B cell (primary cell): ENCODE measurements around the gene KRT39. TPM values are rescaled to one million over a fixed set of nuclear protein-coding genes. Genes with fewer than 3 reads are reported as not detected.

Experiments used
- ATAC-seq: fragments of 200-7000 bp; cut with Tn5 transposase; one replicate; pipeline ENCODE4 v1.10.0; 2021; ENCODE audit warnings: low read depth, mild to moderate bottlenecking, moderate number of reproducible peaks, moderate library complexity
- CTCF ChIA-PET: fragments of 350-600 bp; sonication (Branson Sonifier 250); formaldehyde crosslinking; loops from one replicate; lab custom pipeline; 2021; ENCODE audit warnings: antibody characterized with exemption, inconsistent platforms; lab: Charles Lee
- POLR2A ChIA-PET: fragments of 350-600 bp; sonication (Branson Sonifier 250); formaldehyde crosslinking; loops from one replicate; lab custom pipeline; 2021; ENCODE audit warnings: antibody characterized with exemption; lab: Charles Lee
- DNase-seq: peaks from one replicate; pipeline ENCODE4 v3.0.0; 2013
- H2AFZ ChIP-seq: 2 replicates; pipeline ENCODE4 v1.6.1; 2012; ENCODE audit warnings: mild to moderate bottlenecking, low read depth, low read length; ENCODE audit not compliant: insufficient read depth, poor library complexity, severe bottlenecking
- H3K27ac ChIP-seq, 2 donors: 1 replicate in 1 of 2; 2 replicates in 1 of 2; pipeline ENCODE4 v1.5.1; 2012 to 2013; ENCODE audit warnings: low read length in 2 of 2, mild to moderate bottlenecking in 2 of 2, moderate library complexity in 1 of 2
- H3K27me3 ChIP-seq, 4 experiments: fragments of 200-600 bp in 1 of 4; sonication (generic) in 1 of 4; replicated peaks in 1 of 4; 1 replicate in 2 of 4; 2 replicates in 2 of 4; pipeline versions ENCODE4 v1.6.1 to v1.7.0; 2013 to 2016; ENCODE audit warnings: low read length in 3 of 4, mild to moderate bottlenecking in 2 of 4, mixed read lengths in 1 of 4, moderate library complexity in 1 of 4; ENCODE audit not compliant: insufficient read depth in 4 of 4, control insufficient read depth in 3 of 4; ENCODE audit errors: control extremely low read depth in 1 of 4
- H3K36me3 ChIP-seq, 2 experiments: replicated peaks in 1 of 2; 1 replicate in 1 of 2; 2 replicates in 1 of 2; pipeline versions ENCODE4 v1.6.1 to v1.7.1; 2013; ENCODE audit warnings: low read length in 1 of 2; ENCODE audit not compliant: insufficient read depth in 2 of 2, control insufficient read depth in 1 of 2; ENCODE audit errors: control extremely low read depth in 1 of 2, extremely low read depth in 1 of 2
- H3K4me1 ChIP-seq, 2 donors: fragments of 200-600 bp in 1 of 2; sonication (generic) in 1 of 2; 1 replicate in 1 of 2; 2 replicates in 1 of 2; pipeline versions ENCODE4 v1.5.1 to v1.6.1; 2013 to 2017; ENCODE audit warnings: low read length in 2 of 2; ENCODE audit not compliant: control insufficient read depth in 2 of 2, insufficient read depth in 2 of 2
- H3K4me2 ChIP-seq: replicated peaks from 2 replicates; pipeline ENCODE3; 2012; ENCODE audit warnings: mild to moderate bottlenecking, low read depth, low read length; ENCODE audit not compliant: poor library complexity, severe bottlenecking
- H3K4me3 ChIP-seq, 5 experiments: fragments of 200-600 bp in 1 of 5; sonication (generic) in 1 of 5; 1 replicate in 3 of 5; 2 replicates in 2 of 5; pipeline versions ENCODE4 v1.5.1 to v1.7.0; 2011 to 2016; ENCODE audit warnings: low read length in 4 of 5, mild to moderate bottlenecking in 4 of 5, low read depth in 2 of 5, control low read depth in 1 of 5, moderate library complexity in 1 of 5; ENCODE audit not compliant: insufficient read depth in 1 of 5; ENCODE audit errors: control extremely low read depth in 1 of 5, extremely low read depth in 1 of 5
- H3K79me2 ChIP-seq: fragments of 200-600 bp; sonication (generic); one replicate; pipeline ENCODE4 v1.6.0; 2016; ENCODE audit warnings: low read length; ENCODE audit not compliant: control insufficient read depth, insufficient read depth
- H3K9ac ChIP-seq: fragments of 200-600 bp; sonication (generic); 2 replicates; pipeline ENCODE4 v1.6.1; 2017; ENCODE audit warnings: mild to moderate bottlenecking, low read length, moderate library complexity
- H3K9me3 ChIP-seq, 3 donors: one replicate each; pipeline versions ENCODE4 v1.6.1 to v1.7.1; 2013; ENCODE audit warnings: low read length in 2 of 3; ENCODE audit not compliant: control insufficient read depth in 2 of 3, insufficient read depth in 1 of 3; ENCODE audit errors: control extremely low read depth in 1 of 3
- H4K20me1 ChIP-seq: 2 replicates; pipeline ENCODE4 v1.6.0; 2012; ENCODE audit warnings: mild to moderate bottlenecking, low read length; ENCODE audit not compliant: insufficient read depth, control insufficient read depth, poor library complexity, severe bottlenecking
- H3K27ac Mint-ChIP-seq: one replicate; pipeline ENCODE4 v1.8.0; 2021; ENCODE audit warnings: mixed read lengths
- H3K27me3 Mint-ChIP-seq: one replicate; pipeline ENCODE4 v1.8.0; 2021; ENCODE audit warnings: mixed read lengths
- H3K4me1 Mint-ChIP-seq: one replicate; pipeline ENCODE4 v1.8.0; 2021; ENCODE audit warnings: mixed read lengths
- H3K4me3 Mint-ChIP-seq: one replicate; pipeline ENCODE4 v1.8.0; 2021; ENCODE audit warnings: mixed read lengths
- H3K9me3 Mint-ChIP-seq: one replicate; pipeline ENCODE4 v1.8.0; 2022; ENCODE audit warnings: mixed read lengths; ENCODE audit not compliant: insufficient read depth
- EZH2 ChIP-seq: IDR thresholded peaks from 2 replicates; pipeline ENCODE4 v1.6.1; 2012; ENCODE audit warnings: borderline replicate concordance, low read depth, mild to moderate bottlenecking, moderate library complexity, low read length; ENCODE audit not compliant: insufficient read depth, poor library complexity, severe bottlenecking
- WGBS: methylation state at CpG from one replicate; pipeline ENCODE4 v1.1.5; 2013; ENCODE audit warnings: missing lambda C conversion rate; ENCODE audit not compliant: insufficient coverage; 5-methylcytosine and 5-hydroxymethylcytosine counted together
- intact Hi-C: fragments of 100-400 bp; cut with micrococcal nuclease; formaldehyde crosslinking; loops from one replicate; pipeline ENCODE4 v1.10.0; 2022
- polyA plus RNA-seq: library from polyadenylated mRNA; depleted of rRNA; stranded (reverse); fragments of >200 nt; gene quantifications from 2 replicates; pipeline ENCODE4 v1.2.3, GENCODE V29; 2012
- total RNA-seq, 2 donors: library from RNA; stranded (reverse); fragments of 120-200 nt in 1 of 2; gene quantifications; 1 replicate in 1 of 2; 2 replicates in 1 of 2; pipeline versions ENCODE4 v1.2.3 to v1.2.4, GENCODE V29; 2013 to 2022
- TF ChIP-seq, protein P1 (sequence below): fragments of 200-600 bp; IDR thresholded peaks from one replicate; pipeline ENCODE4 v1.8.0; 2022; ENCODE audit warnings: antibody characterized with exemption, mild to moderate bottlenecking

The KRT39 gene
- total and polyA plus RNA-seq, 2 donors (not counting 1 experiment from before 2014, with no cell fraction given) = not detected

DNA sequence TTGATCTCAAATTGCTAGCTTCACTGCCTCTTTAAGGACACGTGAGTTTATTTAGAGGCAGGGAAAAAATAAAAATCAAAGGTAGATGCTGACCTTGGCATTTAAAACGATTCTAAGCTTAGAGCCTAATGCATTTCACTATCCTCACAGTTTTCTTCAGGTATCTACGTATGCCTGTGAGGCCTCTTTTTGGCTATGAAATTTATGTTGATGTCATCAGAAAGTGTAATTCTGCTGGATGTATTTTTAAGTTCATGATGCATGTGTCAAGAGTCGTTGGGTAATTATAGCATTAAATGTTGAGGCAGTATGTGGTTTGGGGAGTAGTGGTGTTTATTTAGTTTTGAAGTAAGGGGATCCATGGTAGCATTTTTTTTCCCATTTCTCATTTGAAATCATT, 37.2 kb upstream of the KRT39 start:
- H3K9ac ChIP-seq = no peak overlapping the region
- no peak for DNase-seq
- H3K4me1 Mint-ChIP-seq = no peaks in the 10 kb centered on the region

GRCh38 chr17:41002814-41003213, 36.1 kb upstream of the KRT39 start:
- ChIA-PET CTCF (no interaction called here), POLR2A (no interaction called here)
- no peak overlapping the region for H2AFZ ChIP-seq
- TF ChIP-seq EZH2 = no peak
- TF ChIP-seq, protein P1, sequence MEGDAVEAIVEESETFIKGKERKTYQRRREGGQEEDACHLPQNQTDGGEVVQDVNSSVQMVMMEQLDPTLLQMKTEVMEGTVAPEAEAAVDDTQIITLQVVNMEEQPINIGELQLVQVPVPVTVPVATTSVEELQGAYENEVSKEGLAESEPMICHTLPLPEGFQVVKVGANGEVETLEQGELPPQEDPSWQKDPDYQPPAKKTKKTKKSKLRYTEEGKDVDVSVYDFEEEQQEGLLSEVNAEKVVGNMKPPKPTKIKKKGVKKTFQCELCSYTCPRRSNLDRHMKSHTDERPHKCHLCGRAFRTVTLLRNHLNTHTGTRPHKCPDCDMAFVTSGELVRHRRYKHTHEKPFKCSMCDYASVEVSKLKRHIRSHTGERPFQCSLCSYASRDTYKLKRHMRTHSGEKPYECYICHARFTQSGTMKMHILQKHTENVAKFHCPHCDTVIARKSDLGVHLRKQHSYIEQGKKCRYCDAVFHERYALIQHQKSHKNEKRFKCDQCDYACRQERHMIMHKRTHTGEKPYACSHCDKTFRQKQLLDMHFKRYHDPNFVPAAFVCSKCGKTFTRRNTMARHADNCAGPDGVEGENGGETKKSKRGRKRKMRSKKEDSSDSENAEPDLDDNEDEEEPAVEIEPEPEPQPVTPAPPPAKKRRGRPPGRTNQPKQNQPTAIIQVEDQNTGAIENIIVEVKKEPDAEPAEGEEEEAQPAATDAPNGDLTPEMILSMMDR = no peak
- Mint-ChIP-seq H3K4me3 (no peak overlapping the region), H3K27me3 (peaks cover 33% of the 10 kb centered on the region), H3K27ac (no peak overlapping the region), H3K4me1 (no peaks in the 10 kb centered on the region), H3K9me3 (no peaks in the 10 kb centered on the region)
- H3K9me3 ChIP-seq = peaks cover 0 to 1% (median 0%) of the 10 kb centered on the region in 3 donors
- intact Hi-C loops = no loop called here
- H3K4me2 ChIP-seq = no peak overlapping the region
- DNase-seq = no peak
- peaks cover 0 to 2% (median 0%) of the 10 kb centered on the region in 4 experiments for H3K27me3 ChIP-seq
- no peak overlapping the region for H3K27ac ChIP-seq
- no peaks in the 10 kb centered on the region for H3K79me2 ChIP-seq
- no peaks in the 10 kb centered on the region for H4K20me1 ChIP-seq
- 72% methylated on average over 3 of the region's 5 CpGs for WGBS
- H3K4me3 ChIP-seq = no peak overlapping the region
- H3K4me1 ChIP-seq = no peaks in the 10 kb centered on the region
- no peak for ATAC-seq
- H3K36me3 ChIP-seq = no peaks in the 10 kb centered on the region
- H3K9ac ChIP-seq = no peak overlapping the region

More for the DNA sequence above, 37.2 kb upstream of the KRT39 start:
- Mint-ChIP-seq H3K4me3 (no peak overlapping the region), H3K9me3 (no peaks in the 10 kb centered on the region), H3K27ac (no peak overlapping the region), H3K27me3 (peaks cover 27% of the 10 kb centered on the region)
- Histone ChIP-seq H3K27me3 (no peaks in the 10 kb centered on the region), H4K20me1 (no peaks in the 10 kb centered on the region), H3K4me1 (no peaks in the 10 kb centered on the region), H3K9me3 (peaks cover 0 to 1% (median 0%) of the 10 kb centered on the region in 3 donors), H3K4me3 (no peak overlapping the region), H3K4me2 (no peak overlapping the region), H3K79me2 (no peaks in the 10 kb centered on the region), H3K27ac (no peak overlapping the region), H3K36me3 (no peaks in the 10 kb centered on the region), H2AFZ (no peak overlapping the region)
- CTCF ChIA-PET = no interaction called here
- 100% methylated on average over 1 of the region's 4 CpGs for WGBS
- intact Hi-C loops = no loop called here
- no peak for ATAC-seq
- no peak for TF ChIP-seq EZH2
- TF ChIP-seq, protein P1 = no peak
- POLR2A ChIA-PET = no interaction called here
